ENCODE results near the gene ANKRD36. TPM values are rescaled to one million over a fixed set of nuclear protein-coding genes. Genes with fewer than 3 reads are reported as not detected.

ANKRD36 gene
- 4.9 and 8.9 TPM in 2 replicates for total RNA-seq

GRCh38 chr2:97113050-97113881, at the start of gene ANKRD36:
TSS of gene ANKRD36 (plus strand) at chr2:97113153. CDS start at chr2:97113740, 587 bp downstream.

GRCh38 chr2:97094772-97095611, 18.0 kb upstream of the ANKRD36 start, which contains the start of gene FAHD2B:
TSS of gene FAHD2B (minus strand) at chr2:97094882. CDS start at chr2:97091706, 3,176 bp downstream.

Other genes with a start within 250 kb of the ANKRD36 start
- gene SEMA4C, start 243.1 kb upstream of the ANKRD36 start, total RNA-seq: 14.0 and 14.4 TPM in 2 replicates
- not detected in 2 replicates for gene FAM178B, start 126.6 kb upstream of the ANKRD36 start, total RNA-seq
- 9.1 and 13.1 TPM in 2 replicates for gene FAHD2B, start 18.3 kb upstream of the ANKRD36 start, total RNA-seq

Measured in hair follicular keratinocyte (primary cell).